Ramos (cell line): ENCODE data around the gene SH3PXD2B.

Source experiments
- in situ Hi-C: fragments of 300-500 bp; cut with MboI; formaldehyde crosslinking; loops from one replicate; pipeline ENCODE4 v1.14.3; 2022; ENCODE audit warnings: low sequenced_read_pairs; ENCODE audit not compliant: unreplicated experiment

The SH3PXD2B gene

GRCh38 chr5:172487671-172488070, 33.3 kb upstream of the SH3PXD2B start:
- in situ Hi-C loops = loop anchor here (25.0 kb wide), 1 partner anchor 450 kb away; no protein-coding TSS in a partner anchor

- in situ Hi-C loops = loop anchor here (25.0 kb wide), 1 partner anchor 450 kb away; no protein-coding TSS in a partner anchor
Observed at GRCh38 chr5:172486912-172487311, 32.6 kb upstream of the SH3PXD2B start.

- in situ Hi-C loops = loop anchor here (25.0 kb wide), 1 partner anchor 451 kb away; no protein-coding TSS in a partner anchor
Observed at GRCh38 chr5:172486451-172486850, 32.1 kb upstream of the SH3PXD2B start.

- in situ Hi-C loops = loop anchor here (25.0 kb wide), 1 partner anchor 452 kb away; no protein-coding TSS in a partner anchor
Observed at GRCh38 chr5:172485511-172486202, 31.3 kb upstream of the SH3PXD2B start.

GRCh38 chr5:172484664-172485063, 30.3 kb upstream of the SH3PXD2B start:
- in situ Hi-C loops = loop anchor here (5.0 to 25.0 kb wide), 2 partner anchors 213 to 453 kb away; no protein-coding TSS in a partner anchor

- in situ Hi-C loops = loop anchor here (5.0 to 25.0 kb wide), 2 partner anchors 215 to 455 kb away; no protein-coding TSS in a partner anchor
Observed at GRCh38 chr5:172482156-172483020, 28.1 kb upstream of the SH3PXD2B start.

- in situ Hi-C loops = loop anchor here (5.0 to 25.0 kb wide), 2 partner anchors 216 to 456 kb away; no protein-coding TSS in a partner anchor
Observed at GRCh38 chr5:172481011-172481800, 26.9 kb upstream of the SH3PXD2B start.

GRCh38 chr5:172479784-172480115, 25.4 kb upstream of the SH3PXD2B start:
- in situ Hi-C loops = loop anchor here (5.0 to 25.0 kb wide), 2 partner anchors 218 to 458 kb away; no protein-coding TSS in a partner anchor

- in situ Hi-C loops = loop anchor here (25.0 kb wide), 1 partner anchor 458 kb away; no protein-coding TSS in a partner anchor
Observed at GRCh38 chr5:172479034-172479783, 24.9 kb upstream of the SH3PXD2B start.

- in situ Hi-C loops = loop anchor here (25.0 kb wide), 1 partner anchor 459 kb away; no protein-coding TSS in a partner anchor
Observed at GRCh38 chr5:172478695-172479033, 24.3 kb upstream of the SH3PXD2B start.

GRCh38 chr5:172478256-172478655, 23.9 kb upstream of the SH3PXD2B start:
- in situ Hi-C loops = loop anchor here (25.0 kb wide), 1 partner anchor 459 kb away; no protein-coding TSS in a partner anchor

GRCh38 chr5:172477466-172477865, 23.1 kb upstream of the SH3PXD2B start:
- in situ Hi-C loops = loop anchor here (25.0 kb wide), 1 partner anchor 460 kb away; no protein-coding TSS in a partner anchor

- in situ Hi-C loops = no loop called here
Observed at GRCh38 chr5:172474293-172474692, 20.0 kb upstream of the SH3PXD2B start.

- in situ Hi-C loops = no loop called here
Observed at GRCh38 chr5:172473427-172473826, 19.1 kb upstream of the SH3PXD2B start.

GRCh38 chr5:172469697-172470096, 15.4 kb upstream of the SH3PXD2B start:
- in situ Hi-C loops = no loop called here

- in situ Hi-C loops = no loop called here
Observed at GRCh38 chr5:172466062-172466461, 11.7 kb upstream of the SH3PXD2B start.

GRCh38 chr5:172463031-172463430, 8.7 kb upstream of the SH3PXD2B start:
- in situ Hi-C loops = no loop called here

GRCh38 chr5:172459783-172460165, 5.4 kb upstream of the SH3PXD2B start:
- in situ Hi-C loops = no loop called here
